Skeletal muscle satellite cell (primary cell): ENCODE data around the gene USP28.

ENCODE experiments used
- H3K27me3 ChIP-seq: 2 replicates; pipeline ENCODE4 v1.7.0; 2013; ENCODE audit warnings: low read length; ENCODE audit not compliant: control insufficient read depth, insufficient read depth
- H3K36me3 ChIP-seq: 2 replicates; pipeline ENCODE4 v1.7.0; 2013; ENCODE audit warnings: mild to moderate bottlenecking, control low read depth, low read length; ENCODE audit not compliant: insufficient read depth
- H3K4me1 ChIP-seq: 2 replicates; pipeline ENCODE4 v1.7.0; 2013; ENCODE audit warnings: low read length; ENCODE audit not compliant: control insufficient read depth, insufficient read depth
- H3K4me2 ChIP-seq: 2 replicates; pipeline ENCODE4 v1.7.0; 2013; ENCODE audit warnings: mild to moderate bottlenecking, low read length
- H3K4me3 ChIP-seq: 2 replicates; pipeline ENCODE4 v1.7.0; 2013; ENCODE audit warnings: low read length
- H3K9ac ChIP-seq: 2 replicates; pipeline ENCODE4 v1.7.0; 2013; ENCODE audit warnings: mild to moderate bottlenecking, low read depth, low read length, moderate library complexity
- H3K9me3 ChIP-seq: replicated peaks from 2 replicates; pipeline ENCODE4 v1.7.0; 2013; ENCODE audit warnings: mild to moderate bottlenecking, control low read depth, low read length

Gene USP28

GRCh38 chr11:113850188-113850587 is 25.2 kb downstream of the USP28 start:
- no peak overlapping the region for H3K4me3 ChIP-seq
- H3K4me2 ChIP-seq, result no peak overlapping the region
- H3K36me3 ChIP-seq, result peaks cover 24% of the 10 kb centered on the region
- no peak overlapping the region for H3K9ac ChIP-seq
- H3K27me3 ChIP-seq, result no peaks in the 10 kb centered on the region
- H3K4me1 ChIP-seq, result no peaks in the 10 kb centered on the region
- H3K9me3 ChIP-seq, result no peaks in the 10 kb centered on the region

GRCh38 chr11:113849713-113850112 is 25.7 kb downstream of the USP28 start:
- no peaks in the 10 kb centered on the region for H3K4me1 ChIP-seq
- H3K4me2 ChIP-seq, result no peak overlapping the region
- no peaks in the 10 kb centered on the region for H3K9me3 ChIP-seq
- no peak overlapping the region for H3K4me3 ChIP-seq
- H3K9ac ChIP-seq, result no peak overlapping the region
- H3K27me3 ChIP-seq, result no peaks in the 10 kb centered on the region
- H3K36me3 ChIP-seq, result peaks cover 24% of the 10 kb centered on the region

GRCh38 chr11:113847580-113847979 is 27.8 kb downstream of the USP28 start:
- Histone ChIP-seq H3K4me1 (no peaks in the 10 kb centered on the region), H3K9ac (no peak overlapping the region), H3K36me3 (peaks cover 24% of the 10 kb centered on the region), H3K4me2 (no peak overlapping the region), H3K9me3 (no peaks in the 10 kb centered on the region), H3K27me3 (no peaks in the 10 kb centered on the region), H3K4me3 (no peak overlapping the region)

- Histone ChIP-seq H3K4me1 (no peaks in the 10 kb centered on the region), H3K36me3 (peaks cover 22% of the 10 kb centered on the region), H3K4me2 (no peak overlapping the region), H3K9me3 (no peaks in the 10 kb centered on the region), H3K9ac (no peak overlapping the region), H3K4me3 (no peak overlapping the region), H3K27me3 (no peaks in the 10 kb centered on the region)
Measured at GRCh38 chr11:113847111-113847510, 28.3 kb downstream of the USP28 start.

- Histone ChIP-seq H3K36me3 (peaks cover 19% of the 10 kb centered on the region), H3K4me3 (no peak overlapping the region), H3K9ac (no peak overlapping the region)
Measured at GRCh38 chr11:113841691-113842090, 33.7 kb downstream of the USP28 start.

GRCh38 chr11:113840932-113841664 is 34.3 kb downstream of the USP28 start:
- Histone ChIP-seq H3K4me3 (no peak overlapping the region), H3K36me3 (peaks cover 19% of the 10 kb centered on the region), H3K4me2 (no peak overlapping the region), H3K27me3 (no peaks in the 10 kb centered on the region), H3K9ac (no peak overlapping the region), H3K4me1 (no peaks in the 10 kb centered on the region), H3K9me3 (no peaks in the 10 kb centered on the region)

More at GRCh38 chr11:113841691-113842090, 33.7 kb downstream of the USP28 start:
- Histone ChIP-seq H3K27me3 (no peaks in the 10 kb centered on the region), H3K9me3 (no peaks in the 10 kb centered on the region), H3K4me1 (no peaks in the 10 kb centered on the region), H3K4me2 (no peak overlapping the region)

GRCh38 chr11:113839842-113840241 is 35.5 kb downstream of the USP28 start:
- no peaks in the 10 kb centered on the region for H3K4me1 ChIP-seq
- H3K36me3 ChIP-seq, result peaks cover 19% of the 10 kb centered on the region
- H3K9me3 ChIP-seq, result no peaks in the 10 kb centered on the region
- no peak overlapping the region for H3K4me3 ChIP-seq
- no peaks in the 10 kb centered on the region for H3K27me3 ChIP-seq
- H3K9ac ChIP-seq, result no peak overlapping the region
- no peak overlapping the region for H3K4me2 ChIP-seq

GRCh38 chr11:113838005-113838404 is 37.4 kb downstream of the USP28 start:
- Histone ChIP-seq H3K36me3 (peaks cover 19% of the 10 kb centered on the region), H3K27me3 (no peaks in the 10 kb centered on the region), H3K4me2 (no peak overlapping the region), H3K4me1 (no peaks in the 10 kb centered on the region), H3K4me3 (no peak overlapping the region), H3K9ac (no peak overlapping the region), H3K9me3 (no peaks in the 10 kb centered on the region)

GRCh38 chr11:113835306-113835705 is 40.1 kb downstream of the USP28 start:
- Histone ChIP-seq H3K27me3 (no peaks in the 10 kb centered on the region), H3K36me3 (peaks cover 10% of the 10 kb centered on the region), H3K4me1 (no peaks in the 10 kb centered on the region), H3K9me3 (no peaks in the 10 kb centered on the region), H3K4me2 (no peak overlapping the region), H3K4me3 (no peak overlapping the region), H3K9ac (no peak overlapping the region)

GRCh38 chr11:113833151-113833550 is 42.2 kb downstream of the USP28 start:
- Histone ChIP-seq H3K36me3 (no peaks in the 10 kb centered on the region), H3K27me3 (no peaks in the 10 kb centered on the region), H3K9me3 (no peaks in the 10 kb centered on the region), H3K4me2 (no peak overlapping the region), H3K4me3 (no peak overlapping the region), H3K9ac (no peak overlapping the region), H3K4me1 (no peaks in the 10 kb centered on the region)

GRCh38 chr11:113831314-113831713 is 44.1 kb downstream of the USP28 start:
- Histone ChIP-seq H3K4me2 (no peak overlapping the region), H3K9me3 (no peaks in the 10 kb centered on the region), H3K36me3 (no peaks in the 10 kb centered on the region), H3K9ac (no peak overlapping the region), H3K4me1 (no peaks in the 10 kb centered on the region), H3K27me3 (no peaks in the 10 kb centered on the region), H3K4me3 (no peak overlapping the region)

- H3K36me3 ChIP-seq, result no peaks in the 10 kb centered on the region
- no peaks in the 10 kb centered on the region for H3K27me3 ChIP-seq
- no peaks in the 10 kb centered on the region for H3K9me3 ChIP-seq
- no peak overlapping the region for H3K4me2 ChIP-seq
- no peak overlapping the region for H3K4me3 ChIP-seq
- no peaks in the 10 kb centered on the region for H3K4me1 ChIP-seq
- H3K9ac ChIP-seq, result no peak overlapping the region
Measured at GRCh38 chr11:113829751-113830150, 45.6 kb downstream of the USP28 start.
